GM12864 (cell line): Measurements from ENCODE around the gene CEP85.
A peak's percentile ranks its signal among the peaks of the same experiment; 100 is the strongest.
"Not testable (repeated sequence)": the region's sequence is repeated elsewhere in the genome, so short reads cannot be mapped to it uniquely, and the experiment has no call there.

Experiments
- DNase-seq: peaks from one replicate; pipeline ENCODE4 v3.0.0-alpha.2; 2011; ENCODE audit warnings: low read depth
- H3K4me3 ChIP-seq: 2 replicates; pipeline ENCODE4 v1.5.1; 2011; ENCODE audit warnings: mild to moderate bottlenecking, low read depth, low read length, control low read depth
- CTCF ChIP-seq: IDR thresholded peaks from 2 replicates; pipeline ENCODE4 v1.5.1; 2011; ENCODE audit warnings: low read depth, mild to moderate bottlenecking, moderate library complexity, low read length, control low read depth, inconsistent platforms; ENCODE audit errors: missing control alignments

The CEP85 gene

DNA sequence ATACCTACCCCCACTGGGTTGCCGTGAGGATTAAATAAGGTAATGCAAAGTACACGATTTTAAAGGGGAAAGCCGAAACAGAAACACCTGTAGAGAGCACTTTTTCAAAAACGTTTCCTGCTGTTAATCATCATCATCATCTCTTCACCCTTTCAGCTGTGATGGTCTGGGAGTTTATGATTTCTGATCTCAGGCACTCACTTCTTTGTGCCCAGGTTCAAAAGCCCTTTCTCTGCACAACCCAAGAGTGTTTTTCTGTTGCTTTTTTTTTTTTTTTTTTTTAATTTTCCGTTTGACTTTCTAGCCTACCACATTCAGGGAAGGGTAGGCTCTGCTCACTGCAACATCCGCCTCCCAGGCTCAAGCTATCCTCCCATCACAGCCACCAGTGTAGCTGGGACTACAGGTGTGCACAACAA lies 73.4 kb downstream of the CEP85 start:
- no peak for DNase-seq
- TF ChIP-seq CTCF: no peak
- peak overlapping the region; percentile 66 for H3K4me3 ChIP-seq

DNA sequence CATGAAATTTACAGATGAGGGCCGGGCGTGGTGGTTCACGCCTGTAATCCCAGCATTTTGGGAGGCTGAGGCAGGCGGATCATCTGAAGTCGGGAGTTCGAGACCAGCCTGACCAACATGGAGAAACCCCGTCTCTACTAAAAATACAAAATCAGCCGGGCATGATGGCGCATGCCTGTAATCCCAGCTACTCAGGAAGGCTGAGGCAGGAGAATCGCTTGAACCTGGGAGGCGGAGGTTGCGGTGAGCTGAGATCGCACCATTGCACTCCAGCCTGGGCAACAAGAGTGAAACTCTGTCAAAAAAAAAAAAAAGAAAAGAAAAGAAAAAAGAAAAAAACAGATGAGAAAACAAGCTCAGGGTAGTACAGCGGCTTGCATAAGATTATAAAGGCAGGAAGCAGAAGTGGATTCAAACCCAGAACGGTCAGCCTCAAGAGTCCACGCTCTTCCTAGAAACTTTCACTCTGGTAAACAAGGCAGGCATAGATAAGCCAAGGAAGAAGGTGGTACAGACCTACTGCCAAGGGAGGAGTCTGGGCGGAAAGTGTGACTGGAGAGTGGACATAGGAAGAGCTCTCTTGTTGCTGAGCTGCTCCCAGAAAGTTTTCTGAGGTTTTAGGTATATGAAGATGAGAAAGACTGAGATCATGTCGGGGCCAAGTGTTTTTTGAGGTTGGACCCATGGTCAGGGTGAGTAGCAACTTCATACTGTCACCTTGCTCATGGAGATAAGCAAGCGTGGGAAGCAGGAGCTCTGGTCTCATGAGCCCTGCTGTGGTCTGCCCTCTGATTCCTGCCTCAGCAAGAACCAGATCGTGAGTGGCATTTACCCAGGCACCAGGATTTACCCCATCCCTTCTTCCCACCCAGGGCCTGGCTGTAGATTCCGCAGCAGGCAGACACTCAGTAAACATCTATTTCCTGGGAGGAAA lies 74.2 kb downstream of the CEP85 start:
- not testable (repeated sequence) for H3K4me3 ChIP-seq, DNase-seq

GRCh38 chr1:26314501-26314900 lies 80.5 kb downstream of the CEP85 start:
- no peak overlapping the region for H3K4me3 ChIP-seq
- no peak for TF ChIP-seq CTCF
- DNase-seq: no peak

DNA sequence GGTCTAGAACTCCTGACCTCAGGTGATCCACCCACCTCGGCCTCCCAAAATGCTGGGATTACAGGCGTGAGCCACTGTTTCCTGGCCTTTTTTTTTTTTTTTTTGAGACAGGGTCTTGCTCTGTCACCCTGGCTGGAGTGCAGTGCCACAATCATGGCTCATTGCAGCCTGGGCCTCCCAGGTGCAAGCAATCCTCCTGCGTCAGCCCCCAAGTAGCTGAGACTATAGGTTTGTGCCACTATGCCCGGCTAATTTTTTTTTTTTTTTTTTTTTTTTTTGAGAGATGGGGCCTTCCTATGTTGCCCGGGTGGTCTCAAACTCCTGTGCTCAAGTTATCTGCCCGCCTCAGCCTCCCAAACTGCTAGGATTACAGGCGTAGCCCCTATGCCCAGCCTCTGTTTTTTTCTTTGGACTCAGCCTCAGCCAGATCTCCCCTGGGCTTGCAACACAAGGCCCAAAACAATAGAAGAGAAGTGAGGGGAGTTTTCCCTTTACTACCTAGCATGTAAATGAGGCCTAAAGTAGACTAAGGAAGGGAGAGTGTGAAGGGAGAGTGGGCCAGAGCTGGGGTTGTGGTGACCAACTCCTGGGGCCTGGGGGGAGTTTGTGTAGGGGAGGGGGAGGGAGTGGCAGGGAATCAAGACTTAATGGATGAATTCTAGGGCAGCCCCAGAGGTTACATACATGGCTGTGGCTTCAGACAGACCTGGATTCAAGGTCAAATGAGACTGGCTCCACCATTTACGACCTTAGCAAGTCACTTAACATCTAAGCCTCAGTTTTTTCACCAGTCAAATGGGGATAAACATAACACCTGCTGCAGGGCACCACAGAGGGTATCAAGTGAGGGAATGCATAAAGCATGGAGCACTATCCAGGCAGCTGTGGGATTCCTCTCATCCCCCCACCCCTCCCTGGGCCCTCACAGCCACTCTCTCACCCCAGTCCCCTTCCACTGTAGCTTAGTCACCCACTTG lies 82.2 kb downstream of the CEP85 start:
- DNase-seq: no peak
- no peak for TF ChIP-seq CTCF
- H3K4me3 ChIP-seq: no peak overlapping the region; the same call in 1 of the 2 replicates

- DNase-seq: no peak
- H3K4me3 ChIP-seq: peak overlapping the region; percentile 60; the same call in 1 of the 2 replicates
- TF ChIP-seq CTCF: no peak
These were observed 83.1 kb downstream of the CEP85 start for GRCh38 chr1:26317146-26317545.

GRCh38 chr1:26317612-26318337 lies 83.8 kb downstream of the CEP85 start, which contains the start of gene CD52:
CD52 (plus strand) TSS chr1:26317958; CDS start chr1:26318018, 60 bp downstream.
- peak within 1 kb of the TSS; percentile 60 for H3K4me3 ChIP-seq
- DNase-seq: peak; percentile 87

More at GRCh38 chr1:26317612-26318337, 83.8 kb downstream of the CEP85 start, which contains the start of gene CD52:
- no peak for TF ChIP-seq CTCF
